ENCODE results near the gene MTTP. TPM values are rescaled to one million over a fixed set of nuclear protein-coding genes. Genes with fewer than 3 reads are reported as not detected.

The MTTP gene
- total and polyA plus RNA-seq, 4 donors = 58.4 to 193 (median 83.9) TPM

DNA sequence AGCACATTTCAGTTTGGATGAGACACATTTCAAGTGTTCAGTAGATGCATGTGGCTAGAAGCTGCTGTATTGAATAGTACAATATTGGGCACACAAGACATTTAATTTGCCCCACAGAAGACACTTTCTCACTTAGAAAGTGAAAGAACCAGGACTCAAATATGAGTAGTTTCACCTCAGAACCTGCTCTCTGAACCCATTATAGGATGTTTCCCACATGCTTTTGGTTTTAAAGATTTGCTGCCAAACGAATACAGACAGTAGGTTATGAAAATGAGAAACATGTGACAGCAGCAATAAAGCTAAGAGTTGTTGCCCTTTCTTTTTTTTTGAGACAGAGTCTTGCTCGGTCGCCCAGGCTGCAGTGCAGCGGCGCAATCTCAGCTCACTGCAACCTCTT lies 50.7 kb downstream of the MTTP start:
- Histone ChIP-seq H3K36me3 (ENCODE audit: control insufficient read depth in 4 of 4, insufficient read depth in 3 of 4, low read depth in 1 of 4, low read length in 3 of 4) (peaks cover 4 to 48% (median 28%) of the 10 kb centered on the region in 4 donors), H3K9me3 (ENCODE audit: control insufficient read depth in 4 of 4, low read length in 3 of 4) (no peaks in the 10 kb centered on the region), H3K27ac (ENCODE audit: low read depth in 1 of 2, low read length in 2 of 2) (no peak overlapping the region), H3K9ac (ENCODE audit: low read depth in 1 of 2, low read length in 2 of 2) (no peak overlapping the region), H3K27me3 (ENCODE audit: control insufficient read depth in 4 of 4, insufficient read depth in 4 of 4, low read length in 3 of 4) (no peaks in the 10 kb centered on the region), H3K4me1 (ENCODE audit: control insufficient read depth in 4 of 4, insufficient read depth in 4 of 4, low read length in 3 of 4) (no peaks in the 10 kb centered on the region), H3K4me3 (ENCODE audit: low read depth in 1 of 3, low read length in 3 of 3) (no peak overlapping the region)
- WGBS = 89% methylated on average over 5 of the region's 5 CpGs
- no peak for DNase-seq (ENCODE audit: low spot score)
- TF ChIP-seq, protein P1, sequence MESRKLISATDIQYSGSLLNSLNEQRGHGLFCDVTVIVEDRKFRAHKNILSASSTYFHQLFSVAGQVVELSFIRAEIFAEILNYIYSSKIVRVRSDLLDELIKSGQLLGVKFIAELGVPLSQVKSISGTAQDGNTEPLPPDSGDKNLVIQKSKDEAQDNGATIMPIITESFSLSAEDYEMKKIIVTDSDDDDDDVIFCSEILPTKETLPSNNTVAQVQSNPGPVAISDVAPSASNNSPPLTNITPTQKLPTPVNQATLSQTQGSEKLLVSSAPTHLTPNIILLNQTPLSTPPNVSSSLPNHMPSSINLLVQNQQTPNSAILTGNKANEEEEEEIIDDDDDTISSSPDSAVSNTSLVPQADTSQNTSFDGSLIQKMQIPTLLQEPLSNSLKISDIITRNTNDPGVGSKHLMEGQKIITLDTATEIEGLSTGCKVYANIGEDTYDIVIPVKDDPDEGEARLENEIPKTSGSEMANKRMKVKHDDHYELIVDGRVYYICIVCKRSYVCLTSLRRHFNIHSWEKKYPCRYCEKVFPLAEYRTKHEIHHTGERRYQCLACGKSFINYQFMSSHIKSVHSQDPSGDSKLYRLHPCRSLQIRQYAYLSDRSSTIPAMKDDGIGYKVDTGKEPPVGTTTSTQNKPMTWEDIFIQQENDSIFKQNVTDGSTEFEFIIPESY (IDR thresholded peaks at IDR 0.05) = no peak
- TF ChIP-seq, protein P2, sequence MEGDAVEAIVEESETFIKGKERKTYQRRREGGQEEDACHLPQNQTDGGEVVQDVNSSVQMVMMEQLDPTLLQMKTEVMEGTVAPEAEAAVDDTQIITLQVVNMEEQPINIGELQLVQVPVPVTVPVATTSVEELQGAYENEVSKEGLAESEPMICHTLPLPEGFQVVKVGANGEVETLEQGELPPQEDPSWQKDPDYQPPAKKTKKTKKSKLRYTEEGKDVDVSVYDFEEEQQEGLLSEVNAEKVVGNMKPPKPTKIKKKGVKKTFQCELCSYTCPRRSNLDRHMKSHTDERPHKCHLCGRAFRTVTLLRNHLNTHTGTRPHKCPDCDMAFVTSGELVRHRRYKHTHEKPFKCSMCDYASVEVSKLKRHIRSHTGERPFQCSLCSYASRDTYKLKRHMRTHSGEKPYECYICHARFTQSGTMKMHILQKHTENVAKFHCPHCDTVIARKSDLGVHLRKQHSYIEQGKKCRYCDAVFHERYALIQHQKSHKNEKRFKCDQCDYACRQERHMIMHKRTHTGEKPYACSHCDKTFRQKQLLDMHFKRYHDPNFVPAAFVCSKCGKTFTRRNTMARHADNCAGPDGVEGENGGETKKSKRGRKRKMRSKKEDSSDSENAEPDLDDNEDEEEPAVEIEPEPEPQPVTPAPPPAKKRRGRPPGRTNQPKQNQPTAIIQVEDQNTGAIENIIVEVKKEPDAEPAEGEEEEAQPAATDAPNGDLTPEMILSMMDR (IDR thresholded peaks at IDR 0.05; ENCODE audit: low read depth, low read length, missing input control) = no peak
- no peak for TF ChIP-seq FOXA2 (IDR thresholded peaks at IDR 0.05)
- TF ChIP-seq, protein P3, sequence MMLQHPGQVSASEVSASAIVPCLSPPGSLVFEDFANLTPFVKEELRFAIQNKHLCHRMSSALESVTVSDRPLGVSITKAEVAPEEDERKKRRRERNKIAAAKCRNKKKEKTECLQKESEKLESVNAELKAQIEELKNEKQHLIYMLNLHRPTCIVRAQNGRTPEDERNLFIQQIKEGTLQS (IDR thresholded peaks at IDR 0.05) = no peak

DNA sequence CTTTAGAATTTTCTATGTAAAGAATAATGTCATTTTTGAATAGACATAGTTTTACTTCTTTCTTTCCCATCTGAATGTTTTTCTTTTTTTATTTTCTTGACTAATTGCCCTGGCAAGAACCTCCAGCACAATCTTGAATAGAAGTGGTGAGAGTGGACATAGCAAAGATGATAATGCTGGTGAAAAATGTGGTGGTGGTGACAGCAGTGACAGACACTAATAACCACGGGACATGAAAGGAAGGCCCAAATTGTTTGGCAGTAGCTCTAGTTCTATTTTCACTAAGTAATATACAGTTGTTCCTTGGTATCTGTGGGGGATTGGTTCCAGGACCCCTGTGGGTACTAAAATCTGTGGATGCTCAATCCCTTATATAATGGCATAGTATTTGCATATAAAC lies 53.4 kb downstream of the MTTP start:
- H3K27ac ChIP-seq (ENCODE audit: low read depth in 1 of 2, low read length in 2 of 2) = no peak overlapping the region
- H3K4me1 ChIP-seq (ENCODE audit: control insufficient read depth in 4 of 4, insufficient read depth in 4 of 4, low read length in 3 of 4) = no peaks in the 10 kb centered on the region
- H3K9ac ChIP-seq (ENCODE audit: low read depth in 1 of 2, low read length in 2 of 2) = no peak overlapping the region
- no peak overlapping the region for H3K4me3 ChIP-seq (ENCODE audit: low read depth in 1 of 3, low read length in 3 of 3)
- peaks cover 0 to 23% (median 6%) of the 10 kb centered on the region in 4 donors for H3K36me3 ChIP-seq (ENCODE audit: control insufficient read depth in 4 of 4, insufficient read depth in 3 of 4, low read depth in 1 of 4, low read length in 3 of 4)
- WGBS = 85% methylated on average over 1 of the region's 1 CpG
- TF ChIP-seq RAD21 (IDR thresholded peaks at IDR 0.05) (no peak), SP1 (IDR thresholded peaks at IDR 0.05) (no peak), FOXA1 (IDR thresholded peaks at IDR 0.05) (no peak), JUND (IDR thresholded peaks at IDR 0.05) (no peak), HNF4G (IDR thresholded peaks at IDR 0.05) (no peak), YY1 (IDR thresholded peaks at IDR 0.05) (no peak), GABPA (IDR thresholded peaks at IDR 0.05 in 1 of 2, conservative IDR thresholded peaks at IDR 0.05 in 1 of 2) (no peak), RXRA (IDR thresholded peaks at IDR 0.05) (no peak), FOXA2 (IDR thresholded peaks at IDR 0.05) (no peak)
- TF ChIP-seq, protein P2 (IDR thresholded peaks at IDR 0.05; ENCODE audit: low read depth, low read length, missing input control) = no peak
- TF ChIP-seq, protein P4, sequence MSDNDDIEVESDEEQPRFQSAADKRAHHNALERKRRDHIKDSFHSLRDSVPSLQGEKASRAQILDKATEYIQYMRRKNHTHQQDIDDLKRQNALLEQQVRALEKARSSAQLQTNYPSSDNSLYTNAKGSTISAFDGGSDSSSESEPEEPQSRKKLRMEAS (IDR thresholded peaks at IDR 0.05) = no peak
- TF ChIP-seq, protein P5, sequence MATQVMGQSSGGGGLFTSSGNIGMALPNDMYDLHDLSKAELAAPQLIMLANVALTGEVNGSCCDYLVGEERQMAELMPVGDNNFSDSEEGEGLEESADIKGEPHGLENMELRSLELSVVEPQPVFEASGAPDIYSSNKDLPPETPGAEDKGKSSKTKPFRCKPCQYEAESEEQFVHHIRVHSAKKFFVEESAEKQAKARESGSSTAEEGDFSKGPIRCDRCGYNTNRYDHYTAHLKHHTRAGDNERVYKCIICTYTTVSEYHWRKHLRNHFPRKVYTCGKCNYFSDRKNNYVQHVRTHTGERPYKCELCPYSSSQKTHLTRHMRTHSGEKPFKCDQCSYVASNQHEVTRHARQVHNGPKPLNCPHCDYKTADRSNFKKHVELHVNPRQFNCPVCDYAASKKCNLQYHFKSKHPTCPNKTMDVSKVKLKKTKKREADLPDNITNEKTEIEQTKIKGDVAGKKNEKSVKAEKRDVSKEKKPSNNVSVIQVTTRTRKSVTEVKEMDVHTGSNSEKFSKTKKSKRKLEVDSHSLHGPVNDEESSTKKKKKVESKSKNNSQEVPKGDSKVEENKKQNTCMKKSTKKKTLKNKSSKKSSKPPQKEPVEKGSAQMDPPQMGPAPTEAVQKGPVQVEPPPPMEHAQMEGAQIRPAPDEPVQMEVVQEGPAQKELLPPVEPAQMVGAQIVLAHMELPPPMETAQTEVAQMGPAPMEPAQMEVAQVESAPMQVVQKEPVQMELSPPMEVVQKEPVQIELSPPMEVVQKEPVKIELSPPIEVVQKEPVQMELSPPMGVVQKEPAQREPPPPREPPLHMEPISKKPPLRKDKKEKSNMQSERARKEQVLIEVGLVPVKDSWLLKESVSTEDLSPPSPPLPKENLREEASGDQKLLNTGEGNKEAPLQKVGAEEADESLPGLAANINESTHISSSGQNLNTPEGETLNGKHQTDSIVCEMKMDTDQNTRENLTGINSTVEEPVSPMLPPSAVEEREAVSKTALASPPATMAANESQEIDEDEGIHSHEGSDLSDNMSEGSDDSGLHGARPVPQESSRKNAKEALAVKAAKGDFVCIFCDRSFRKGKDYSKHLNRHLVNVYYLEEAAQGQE (IDR thresholded peaks at IDR 0.05) = no peak
- TF ChIP-seq, protein P1 (IDR thresholded peaks at IDR 0.05) = no peak
- no peak for DNase-seq (ENCODE audit: low spot score)
- no peaks in the 10 kb centered on the region for H3K27me3 ChIP-seq (ENCODE audit: control insufficient read depth in 4 of 4, insufficient read depth in 4 of 4, low read length in 3 of 4)
- H3K9me3 ChIP-seq (ENCODE audit: control insufficient read depth in 4 of 4, low read length in 3 of 4) = no peaks in the 10 kb centered on the region

Data from liver (tissue), 9 donors.